GM19025 (cell line): ENCODE measurements around the gene GLUD1.
"Not testable (repeated sequence)": the region's sequence is repeated elsewhere in the genome, so short reads cannot be mapped to it uniquely, and the experiment has no call there.

Experiments
- ATAC-seq: cut with Tn5 transposase; IDR thresholded peaks from one replicate; pipeline ENCODE4 v1.9.1; 2021; ENCODE audit warnings: mild to moderate bottlenecking, low read depth, moderate library complexity; ENCODE audit not compliant: unreplicated experiment

Gene GLUD1

DNA sequence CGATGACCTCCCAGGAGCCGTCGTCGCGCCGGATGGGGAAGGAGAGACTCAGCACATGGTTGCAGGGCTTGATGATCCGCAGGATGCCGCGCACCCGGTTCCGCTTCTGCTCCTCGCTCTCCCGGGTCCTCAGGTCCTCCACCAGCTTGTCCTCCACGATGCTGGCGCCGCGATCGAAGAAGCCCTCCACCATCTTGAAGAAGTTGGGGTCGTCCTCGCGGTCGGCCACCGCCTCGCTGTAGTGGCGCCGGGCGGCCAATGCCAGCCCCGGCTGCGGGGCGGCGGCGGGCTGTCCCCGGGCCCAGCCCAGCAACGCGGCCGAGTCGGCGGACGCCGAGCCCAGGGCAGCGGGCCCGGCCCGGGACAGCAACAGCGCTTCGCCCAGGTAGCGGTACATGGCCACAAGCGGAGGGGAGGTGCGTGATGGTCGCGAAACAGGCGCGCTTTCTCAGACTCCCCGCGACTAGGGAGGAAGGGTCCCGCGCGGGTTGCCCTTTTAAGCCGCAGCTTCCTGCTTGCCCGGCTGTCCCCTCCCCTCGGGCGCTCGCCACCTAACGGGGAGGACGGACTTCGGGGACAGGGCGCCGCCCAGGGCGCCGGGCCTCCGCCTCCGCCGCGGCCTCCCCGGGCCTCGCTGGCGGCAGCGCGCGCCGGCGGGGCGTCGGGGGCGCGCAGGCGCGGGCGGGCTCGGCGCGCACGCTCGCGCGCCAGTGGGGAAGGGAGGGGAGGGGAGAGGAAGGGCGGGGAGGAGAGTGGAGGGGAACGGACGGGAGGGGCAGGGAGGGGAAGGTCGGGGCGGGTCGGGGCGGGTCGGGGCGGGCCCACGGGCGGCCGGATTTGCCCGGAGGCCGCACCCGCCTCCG is at the start of gene GLUD1, which contains the start of gene SHLD2:
GLUD1 (minus strand) TSS at position 471 of the 863 bp plus-strand sequence; CDS start at position 397, 74 bp downstream.
SHLD2 (plus strand) TSS at position 834 of the 863 bp plus-strand sequence. CDS start 56,149 bp downstream, outside the sequence.
- peak; percentile 55 for ATAC-seq

DNA sequence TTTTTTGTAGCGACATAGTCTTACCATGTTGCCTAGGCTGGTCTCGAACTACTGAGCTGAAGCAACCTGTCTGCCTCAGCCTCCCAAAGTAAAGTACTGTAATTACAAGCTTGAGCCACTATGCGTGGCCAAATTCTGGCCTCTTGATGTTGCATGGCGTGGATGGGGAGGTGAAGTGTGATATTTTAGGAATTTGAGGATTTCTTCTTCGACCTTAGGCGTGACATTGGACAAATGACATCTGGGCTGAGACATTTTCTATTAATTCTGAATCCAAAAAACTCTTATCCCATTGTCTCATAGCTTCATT is 48.4 kb upstream of the GLUD1 start:
- not testable (repeated sequence) for ATAC-seq

DNA sequence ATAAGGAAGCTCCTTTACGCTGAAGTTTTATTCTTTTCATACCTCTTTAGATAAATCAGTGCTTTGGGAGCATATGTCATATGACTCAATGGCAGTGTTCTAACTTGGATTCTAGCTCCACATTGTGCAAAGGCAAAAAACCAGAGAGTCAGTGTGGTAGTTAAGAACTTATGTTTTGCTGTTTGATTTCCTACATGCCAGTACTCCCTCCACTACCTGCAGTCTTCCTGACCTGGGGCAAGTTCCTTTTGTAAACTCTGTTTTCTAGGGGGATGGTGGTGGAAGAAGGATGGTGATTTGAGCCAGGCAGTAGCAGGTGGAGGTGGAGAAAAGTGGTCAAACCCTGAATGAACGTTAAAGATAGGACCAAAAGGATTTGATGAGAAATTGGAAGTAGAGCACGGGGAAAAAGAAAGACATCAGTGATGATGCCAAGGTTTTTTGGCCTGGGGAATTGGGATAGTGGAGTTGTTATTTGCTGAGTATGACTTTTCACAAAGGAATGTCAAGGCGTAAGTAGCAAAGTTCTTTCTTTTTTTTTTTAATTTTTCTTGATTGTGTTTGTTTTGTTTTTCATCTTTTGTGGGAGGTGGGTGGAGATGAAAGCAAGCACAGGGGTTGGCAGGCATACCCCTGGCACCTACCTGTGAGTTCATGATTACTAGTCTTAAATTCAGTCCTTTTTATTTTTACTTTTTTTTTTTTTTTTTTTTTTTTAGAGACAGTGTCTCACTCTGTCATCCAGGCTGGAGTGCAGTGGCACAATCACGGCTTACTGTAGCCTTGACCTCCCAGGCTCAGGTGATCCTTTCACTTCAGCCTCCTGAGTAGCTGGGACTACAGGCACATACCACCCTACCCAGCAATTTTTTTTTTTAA is 47.8 kb upstream of the GLUD1 start:
- not testable (repeated sequence) for ATAC-seq

DNA sequence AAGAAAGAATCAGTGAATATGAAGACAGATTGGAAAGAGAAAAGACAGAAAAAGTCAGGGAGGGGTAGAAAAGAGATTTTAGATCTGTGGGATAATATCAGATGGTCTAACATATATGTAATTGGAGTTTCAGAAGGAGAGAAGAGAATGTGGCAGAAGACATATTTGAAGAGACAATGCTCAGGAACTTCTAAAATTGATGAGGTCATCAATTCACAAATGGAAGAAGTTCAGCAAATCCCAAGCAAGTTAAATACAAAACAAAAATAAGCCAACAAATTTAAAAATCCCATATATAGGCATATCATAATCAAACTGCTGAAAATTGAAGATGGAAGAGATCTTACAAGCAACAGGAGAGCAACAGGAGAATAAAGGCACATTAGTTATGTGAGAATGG is 42.8 kb upstream of the GLUD1 start:
- ATAC-seq, result not testable (repeated sequence)

GRCh38 chr10:87134440-87134839 is 39.8 kb upstream of the GLUD1 start:
- not testable (repeated sequence) for ATAC-seq

DNA sequence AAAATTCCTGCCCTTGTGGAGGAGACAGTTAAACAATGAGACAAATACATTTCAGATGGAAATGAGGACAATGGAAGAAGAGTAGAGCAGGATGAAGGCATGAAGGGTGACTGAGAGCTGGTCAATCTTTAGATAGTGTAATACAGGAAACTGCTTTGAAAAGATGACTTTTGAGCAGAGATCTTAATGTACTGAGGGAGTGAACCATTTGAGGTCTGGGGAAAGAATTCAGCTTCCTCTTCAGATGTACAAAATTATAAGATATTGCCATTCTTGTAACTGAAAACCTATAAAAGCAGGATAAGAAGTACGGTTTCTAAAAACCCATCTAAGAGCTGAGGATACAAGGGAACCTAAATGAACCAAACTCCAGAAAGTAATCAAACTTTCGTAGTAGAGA is 39.3 kb upstream of the GLUD1 start:
- not testable (repeated sequence) for ATAC-seq

- not testable (repeated sequence) for ATAC-seq
Observed at GRCh38 chr10:87132176-87132575, 37.5 kb upstream of the GLUD1 start.

- ATAC-seq, result not testable (repeated sequence)
Observed at GRCh38 chr10:87127607-87128156, 33.0 kb upstream of the GLUD1 start.

DNA sequence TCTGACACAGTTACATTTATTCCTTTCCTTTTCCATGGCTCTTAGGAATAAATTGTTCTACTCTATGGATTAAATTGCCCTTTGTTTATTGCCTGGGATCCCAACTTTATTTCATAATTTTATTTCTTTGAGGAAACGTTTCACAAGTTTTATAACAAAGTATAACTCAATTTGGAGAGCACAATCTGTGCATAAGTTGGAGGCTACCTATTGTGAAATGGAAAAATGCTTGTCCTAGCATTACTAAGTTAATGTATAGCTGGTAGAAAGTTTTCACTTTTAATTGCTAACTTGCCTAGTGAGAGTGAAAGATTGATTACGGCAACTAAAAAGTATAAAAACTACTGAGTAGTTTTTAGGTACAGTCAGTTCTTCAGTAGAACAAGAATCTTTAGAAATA is 32.4 kb upstream of the GLUD1 start:
- ATAC-seq, result not testable (repeated sequence)

GRCh38 chr10:87123351-87123750 is 28.7 kb upstream of the GLUD1 start:
- ATAC-seq, result not testable (repeated sequence)

GRCh38 chr10:87119029-87119428 is 24.4 kb upstream of the GLUD1 start:
- ATAC-seq, result not testable (repeated sequence)

DNA sequence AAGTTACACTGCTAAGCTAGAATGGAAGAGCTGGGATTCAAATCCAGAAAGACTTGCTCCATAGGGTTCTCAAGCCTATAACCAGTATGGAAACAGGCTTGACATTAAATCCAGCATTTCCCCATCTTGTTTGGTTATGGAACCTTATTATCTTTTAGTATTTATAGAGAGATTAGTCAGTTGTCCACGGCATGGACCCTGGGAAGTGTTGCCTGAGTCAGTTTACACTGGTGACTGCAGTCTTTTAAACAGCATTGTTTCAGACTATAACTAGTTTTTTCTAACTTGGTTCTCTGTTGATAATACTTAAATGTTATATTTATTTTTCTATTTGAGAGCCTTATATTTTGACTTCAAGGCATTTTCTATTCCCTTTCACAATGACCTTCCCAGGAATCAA is 23.5 kb upstream of the GLUD1 start:
- not testable (repeated sequence) for ATAC-seq

- no peak for ATAC-seq
Observed at GRCh38 chr10:87105446-87106124, 10.9 kb upstream of the GLUD1 start.

DNA sequence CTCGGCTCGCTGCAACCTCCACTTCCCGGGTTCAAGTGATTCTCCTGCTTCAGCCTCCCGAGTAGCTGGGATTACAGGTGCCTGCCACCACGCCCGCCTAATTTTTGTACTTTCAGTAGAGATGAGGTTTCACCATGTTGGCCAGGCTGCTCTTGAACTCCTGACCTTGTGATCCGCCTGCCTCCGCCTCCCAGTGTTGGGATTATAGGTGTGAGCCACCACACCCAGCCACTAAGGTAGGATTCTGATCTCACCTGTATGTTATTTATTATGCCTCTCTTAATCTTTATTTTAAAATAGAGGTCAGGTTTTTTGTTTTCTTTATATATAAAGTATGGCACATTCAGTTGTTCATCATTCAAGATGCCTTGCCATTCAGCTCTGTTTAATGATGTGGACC is 10.1 kb upstream of the GLUD1 start:
- ATAC-seq, result not testable (repeated sequence)

DNA sequence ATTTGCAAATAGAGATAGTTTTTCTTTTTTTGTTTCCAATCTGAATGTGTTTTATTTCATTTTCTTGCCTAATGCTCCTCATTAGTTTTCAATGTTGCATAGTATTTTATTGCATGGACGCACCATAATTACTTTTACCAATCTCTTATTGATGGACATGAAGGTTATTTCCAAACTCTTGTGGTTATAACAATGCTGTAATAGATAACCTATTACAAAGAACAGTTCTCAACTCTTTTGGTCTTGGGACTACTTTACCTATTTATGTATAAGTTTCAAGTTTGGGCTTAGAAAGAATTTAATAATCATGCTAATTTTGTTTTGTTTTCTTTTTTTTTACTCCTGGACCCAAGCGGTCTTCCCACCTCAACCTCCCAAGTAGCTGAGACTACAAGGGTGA is 7.4 kb upstream of the GLUD1 start:
- no peak for ATAC-seq

DNA sequence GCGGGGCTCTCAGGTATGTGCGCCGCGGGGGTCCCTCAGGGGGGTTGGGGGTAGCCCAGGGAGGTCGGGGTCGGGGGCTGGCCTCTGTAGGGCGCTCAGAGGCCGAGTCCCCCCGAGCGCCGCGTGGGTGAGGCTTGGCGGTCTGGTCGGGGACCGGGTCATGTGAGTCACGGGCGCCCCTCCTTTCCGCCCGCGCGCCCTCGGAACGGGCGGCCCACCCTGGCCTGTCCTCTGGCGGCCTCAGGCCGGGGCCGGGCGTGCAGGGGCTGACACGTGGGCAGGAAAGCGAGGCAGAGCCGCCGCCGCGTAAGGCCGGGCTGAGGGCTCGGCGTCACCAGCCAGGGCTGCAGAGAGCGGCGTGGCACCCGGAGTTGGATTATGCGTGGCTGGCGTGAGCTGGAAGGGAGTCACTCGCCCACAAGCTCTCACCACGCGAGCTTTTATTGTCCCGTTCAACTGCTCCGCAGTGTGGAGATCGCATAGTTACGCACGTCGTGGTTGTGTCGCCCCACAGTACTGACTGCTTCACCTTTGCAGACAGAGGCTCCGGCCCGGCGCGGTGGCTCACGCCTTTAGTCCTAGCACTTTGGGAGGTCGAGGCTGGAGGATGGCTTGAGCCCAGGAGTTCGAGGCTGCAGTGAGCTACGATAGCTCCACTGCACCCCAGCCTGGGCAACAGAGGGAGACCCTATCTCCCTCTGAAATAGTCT is 748 bp upstream of the GLUD1 start:
- ATAC-seq, result peak; percentile 48

DNA sequence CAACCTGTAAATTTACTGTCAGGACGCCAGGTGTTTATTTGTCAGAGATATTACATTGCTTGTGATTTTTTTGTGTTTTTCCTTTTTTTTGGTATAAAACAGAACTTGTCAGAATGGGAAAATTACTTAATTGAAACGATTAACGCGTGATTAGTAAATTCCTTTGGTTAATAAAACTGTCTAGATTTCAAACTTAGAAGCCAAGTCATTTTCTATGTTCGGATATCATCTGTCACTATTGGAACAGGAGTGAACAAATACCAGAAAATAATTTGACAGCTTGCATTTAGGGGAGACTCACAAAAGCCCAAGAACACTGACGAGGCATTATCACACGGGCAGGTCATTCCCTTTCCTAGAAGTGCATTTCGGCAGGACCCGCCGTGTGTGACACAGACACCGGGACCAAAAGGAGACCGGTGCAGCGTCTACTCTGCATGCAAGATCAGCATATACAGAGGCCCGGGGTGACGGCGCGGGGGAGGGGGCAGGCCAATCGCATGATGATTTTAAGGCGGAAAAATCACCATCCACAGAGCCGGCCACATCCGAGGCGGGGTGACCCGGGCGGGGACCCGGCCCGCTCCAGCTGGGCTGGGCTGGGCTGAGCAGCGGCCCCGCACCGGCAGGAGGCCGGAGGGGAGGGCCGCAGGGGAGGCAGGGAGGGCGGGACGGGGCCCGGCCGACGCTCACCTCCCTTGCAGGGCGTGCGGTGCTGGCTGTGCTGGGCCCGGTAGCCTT is 841 bp downstream of the GLUD1 start:
- ATAC-seq, result no peak

DNA sequence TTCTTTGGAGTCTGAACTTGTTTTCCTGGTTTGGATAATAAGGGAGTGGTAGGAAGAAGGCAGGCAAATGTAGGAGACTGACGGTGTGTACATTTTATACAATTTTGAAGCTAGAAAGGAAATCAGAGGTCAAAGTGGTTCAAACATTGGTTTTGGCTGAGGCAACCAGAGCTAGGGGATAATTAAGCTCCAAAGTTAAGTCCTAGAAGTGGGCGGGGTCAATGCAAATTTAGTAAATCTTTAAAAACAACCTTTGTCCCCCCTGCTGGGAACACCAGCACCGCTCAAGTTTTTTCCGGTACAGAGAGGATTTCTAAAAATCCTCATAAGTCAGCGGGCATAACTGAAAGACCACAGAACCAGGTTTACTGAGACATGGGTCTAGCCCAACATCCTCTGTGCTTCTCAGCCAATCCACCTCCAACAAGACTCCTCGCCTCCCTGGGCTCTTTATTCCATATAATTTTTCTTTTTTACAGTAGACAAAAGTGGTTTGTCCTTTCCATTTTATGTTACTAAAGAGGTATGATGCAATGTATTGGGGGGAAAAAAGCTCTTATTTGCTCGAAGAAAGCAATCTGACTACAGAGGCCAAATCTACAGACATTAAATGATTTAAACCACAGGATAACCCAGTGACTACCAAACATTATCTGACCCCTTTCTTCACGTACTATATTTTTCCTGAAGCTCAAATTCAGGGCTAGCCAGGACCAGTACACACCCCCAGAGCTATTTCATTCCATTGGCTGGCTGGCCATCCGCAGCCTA is 1.6 kb downstream of the GLUD1 start:
- no peak for ATAC-seq
